Measurements from ENCODE around the gene PITX1.

Gene PITX1

DNA sequence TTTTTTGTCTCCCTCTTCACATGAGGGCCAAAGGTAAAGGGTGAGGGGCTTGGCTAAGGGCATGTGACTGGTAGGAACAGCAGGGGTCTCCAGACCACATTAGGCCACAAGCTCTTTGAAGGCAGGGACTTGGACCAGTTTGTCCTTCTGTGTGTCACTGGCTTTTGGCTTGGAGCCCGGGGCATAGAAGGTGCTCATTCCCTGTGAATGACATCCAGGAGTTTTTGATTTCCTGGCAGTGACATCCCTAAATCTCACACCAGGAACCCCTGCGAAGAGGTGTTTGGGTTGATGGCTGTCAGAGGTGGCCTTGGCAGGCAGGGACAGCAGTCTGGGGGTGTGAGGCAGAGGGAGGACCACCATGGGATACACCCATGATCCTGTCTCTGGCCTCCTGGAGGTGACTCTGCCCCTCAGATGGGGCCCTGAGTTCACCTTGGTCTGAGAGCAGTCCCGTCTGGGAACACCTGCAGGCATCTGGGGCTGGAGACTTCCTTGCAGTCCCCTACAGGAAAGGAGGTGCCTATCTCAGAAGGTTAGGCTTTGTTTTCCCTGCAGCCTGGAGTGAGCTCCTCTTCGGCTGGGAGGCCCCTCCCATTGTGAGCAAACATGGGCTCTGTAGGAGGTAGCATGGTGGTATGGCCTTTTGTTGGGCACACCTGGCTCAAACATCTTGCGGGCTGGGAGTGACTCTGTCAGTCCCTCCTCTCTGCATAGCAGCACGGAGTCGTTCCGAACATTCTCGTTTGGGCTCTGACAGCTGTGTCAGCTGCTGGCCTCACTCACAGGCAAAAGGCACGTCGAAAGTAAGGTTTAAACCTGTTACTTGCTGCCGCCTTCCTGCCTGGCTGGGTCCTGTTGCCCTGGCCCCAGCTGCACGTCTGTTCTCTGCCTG lies 38.6 kb upstream of the PITX1 start:
- TF ChIP-seq FOXP2 (optimal IDR thresholded peaks at IDR 0.05; ENCODE audit: borderline replicate concordance, extremely low read depth, extremely low read length, insufficient read depth) (no peak), POLR2AphosphoS5 (IDR thresholded peaks at IDR 0.05; ENCODE audit: low read depth, low read length) (no peak), SIN3A (IDR thresholded peaks at IDR 0.05; ENCODE audit: borderline replicate concordance, insufficient read depth, low read length) (no peak), TAF1 (IDR thresholded peaks at IDR 0.05; ENCODE audit: borderline replicate concordance, insufficient read depth, low read length) (no peak)
- TF ChIP-seq, protein P1, sequence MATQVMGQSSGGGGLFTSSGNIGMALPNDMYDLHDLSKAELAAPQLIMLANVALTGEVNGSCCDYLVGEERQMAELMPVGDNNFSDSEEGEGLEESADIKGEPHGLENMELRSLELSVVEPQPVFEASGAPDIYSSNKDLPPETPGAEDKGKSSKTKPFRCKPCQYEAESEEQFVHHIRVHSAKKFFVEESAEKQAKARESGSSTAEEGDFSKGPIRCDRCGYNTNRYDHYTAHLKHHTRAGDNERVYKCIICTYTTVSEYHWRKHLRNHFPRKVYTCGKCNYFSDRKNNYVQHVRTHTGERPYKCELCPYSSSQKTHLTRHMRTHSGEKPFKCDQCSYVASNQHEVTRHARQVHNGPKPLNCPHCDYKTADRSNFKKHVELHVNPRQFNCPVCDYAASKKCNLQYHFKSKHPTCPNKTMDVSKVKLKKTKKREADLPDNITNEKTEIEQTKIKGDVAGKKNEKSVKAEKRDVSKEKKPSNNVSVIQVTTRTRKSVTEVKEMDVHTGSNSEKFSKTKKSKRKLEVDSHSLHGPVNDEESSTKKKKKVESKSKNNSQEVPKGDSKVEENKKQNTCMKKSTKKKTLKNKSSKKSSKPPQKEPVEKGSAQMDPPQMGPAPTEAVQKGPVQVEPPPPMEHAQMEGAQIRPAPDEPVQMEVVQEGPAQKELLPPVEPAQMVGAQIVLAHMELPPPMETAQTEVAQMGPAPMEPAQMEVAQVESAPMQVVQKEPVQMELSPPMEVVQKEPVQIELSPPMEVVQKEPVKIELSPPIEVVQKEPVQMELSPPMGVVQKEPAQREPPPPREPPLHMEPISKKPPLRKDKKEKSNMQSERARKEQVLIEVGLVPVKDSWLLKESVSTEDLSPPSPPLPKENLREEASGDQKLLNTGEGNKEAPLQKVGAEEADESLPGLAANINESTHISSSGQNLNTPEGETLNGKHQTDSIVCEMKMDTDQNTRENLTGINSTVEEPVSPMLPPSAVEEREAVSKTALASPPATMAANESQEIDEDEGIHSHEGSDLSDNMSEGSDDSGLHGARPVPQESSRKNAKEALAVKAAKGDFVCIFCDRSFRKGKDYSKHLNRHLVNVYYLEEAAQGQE (IDR thresholded peaks at IDR 0.05; ENCODE audit: insufficient read depth in 1 of 2, low read depth in 2 of 2, low read length in 2 of 2), result no peak

DNA sequence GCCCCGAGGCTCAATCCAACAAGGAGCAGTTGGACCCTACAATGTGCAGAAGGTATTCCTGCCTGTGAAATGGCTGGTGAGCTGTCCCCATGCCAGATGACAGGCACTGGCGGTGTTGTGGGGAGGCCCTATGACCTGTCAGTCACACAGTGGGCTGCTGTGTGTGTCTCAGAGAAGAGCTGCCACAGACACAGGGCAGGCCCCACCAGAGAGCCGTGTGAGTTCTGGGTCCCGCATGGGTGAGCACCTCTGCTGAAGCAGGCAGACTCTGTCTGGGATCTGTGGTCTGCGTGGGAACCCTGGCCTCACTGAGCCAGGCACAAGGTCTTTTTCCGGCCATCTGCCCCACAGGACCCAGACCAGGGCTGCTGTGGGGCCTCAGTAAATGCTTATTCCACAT lies 37.3 kb upstream of the PITX1 start:
- TF ChIP-seq FOXP2 (optimal IDR thresholded peaks at IDR 0.05; ENCODE audit: borderline replicate concordance, extremely low read depth, extremely low read length, insufficient read depth) (no peak), SIN3A (IDR thresholded peaks at IDR 0.05; ENCODE audit: borderline replicate concordance, insufficient read depth, low read length) (no peak), POLR2AphosphoS5 (IDR thresholded peaks at IDR 0.05; ENCODE audit: low read depth, low read length) (no peak), TAF1 (IDR thresholded peaks at IDR 0.05; ENCODE audit: borderline replicate concordance, insufficient read depth, low read length) (no peak)
- TF ChIP-seq, protein P1 (IDR thresholded peaks at IDR 0.05; ENCODE audit: insufficient read depth in 1 of 2, low read depth in 2 of 2, low read length in 2 of 2), result no peak

DNA sequence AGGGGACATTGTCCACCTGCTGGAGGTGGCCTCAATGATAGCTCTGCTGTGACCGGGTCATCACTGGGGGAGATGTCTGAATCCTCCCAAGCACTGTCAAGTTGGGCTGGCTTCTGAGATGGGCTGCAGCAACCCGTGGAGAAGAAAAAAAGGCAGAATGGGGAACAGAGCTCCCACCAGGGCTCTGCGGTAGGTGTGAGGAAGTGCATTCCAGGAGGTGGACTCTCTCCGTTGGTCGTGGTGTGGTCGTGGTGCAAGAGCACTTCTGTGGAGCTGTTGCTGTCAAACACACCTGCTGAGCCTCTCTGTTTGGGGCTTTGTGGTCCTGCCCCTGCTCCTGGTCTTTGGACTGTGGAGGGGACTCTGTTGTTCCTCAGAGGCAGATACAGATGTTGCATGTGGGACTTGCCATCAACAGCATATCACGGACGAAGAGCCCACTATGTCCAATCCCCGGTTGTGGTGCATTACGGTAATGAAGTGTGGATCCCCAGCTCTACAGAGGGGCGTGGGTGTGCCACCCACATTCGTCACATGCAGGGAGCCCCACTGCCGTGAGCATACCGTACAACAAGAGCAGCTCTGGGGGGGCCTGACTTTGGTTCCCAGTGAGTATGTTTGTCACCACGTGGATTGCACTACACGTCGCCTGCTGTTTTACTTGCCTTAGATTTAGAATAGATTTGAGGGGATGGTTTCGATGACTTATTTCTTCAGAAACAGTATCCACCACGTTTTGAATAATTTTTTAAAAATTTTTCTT lies 36.0 kb upstream of the PITX1 start:
- no peak for TF ChIP-seq FOXP2 (optimal IDR thresholded peaks at IDR 0.05; ENCODE audit: borderline replicate concordance, extremely low read depth, extremely low read length, insufficient read depth)
- no peak for TF ChIP-seq SIN3A (IDR thresholded peaks at IDR 0.05; ENCODE audit: borderline replicate concordance, insufficient read depth, low read length)
- TF ChIP-seq TAF1 (IDR thresholded peaks at IDR 0.05; ENCODE audit: borderline replicate concordance, insufficient read depth, low read length), result no peak
- no peak for TF ChIP-seq POLR2AphosphoS5 (IDR thresholded peaks at IDR 0.05; ENCODE audit: low read depth, low read length)
- TF ChIP-seq, protein P1 (IDR thresholded peaks at IDR 0.05; ENCODE audit: insufficient read depth in 1 of 2, low read depth in 2 of 2, low read length in 2 of 2), result no peak

DNA sequence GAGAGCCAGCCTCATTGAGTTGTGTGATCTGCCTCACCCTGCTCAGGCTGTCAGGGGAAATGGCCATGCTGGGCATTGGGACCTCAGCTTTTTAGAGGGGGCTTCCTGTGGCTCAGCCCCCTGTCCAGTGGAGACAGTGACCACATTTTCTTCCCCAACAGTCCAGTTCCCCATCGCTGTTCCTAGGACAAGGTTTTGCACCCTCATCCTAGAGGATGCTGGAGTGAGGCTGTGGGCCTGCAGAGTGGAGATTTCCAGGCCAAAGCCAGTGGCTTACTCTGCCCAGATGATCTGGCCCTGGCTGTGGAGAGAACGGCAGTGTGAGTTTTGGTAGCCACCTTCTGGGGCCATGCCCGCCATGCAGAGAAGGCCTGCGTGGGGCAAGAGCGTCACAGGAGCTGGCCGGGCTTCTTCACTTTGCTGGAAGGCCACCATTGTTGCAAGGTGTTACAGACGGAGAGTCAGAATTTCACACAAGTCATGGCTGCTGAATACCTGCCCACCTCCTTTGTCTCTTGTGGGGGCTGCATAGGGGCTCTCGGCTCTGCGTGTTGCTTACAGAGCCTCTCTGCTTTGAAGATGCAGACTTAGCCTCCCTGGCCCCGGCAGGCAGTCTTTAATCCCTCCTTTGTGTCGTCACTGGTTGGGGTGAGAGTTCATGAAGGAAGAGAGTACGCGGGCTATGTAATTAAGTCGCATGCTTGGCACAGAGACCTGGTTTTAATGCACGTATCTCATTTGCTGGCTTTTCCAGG lies 35.2 kb upstream of the PITX1 start:
- TF ChIP-seq SIN3A (IDR thresholded peaks at IDR 0.05; ENCODE audit: borderline replicate concordance, insufficient read depth, low read length) (no peak), TAF1 (IDR thresholded peaks at IDR 0.05; ENCODE audit: borderline replicate concordance, insufficient read depth, low read length) (no peak), POLR2AphosphoS5 (IDR thresholded peaks at IDR 0.05; ENCODE audit: low read depth, low read length) (no peak), FOXP2 (optimal IDR thresholded peaks at IDR 0.05; ENCODE audit: borderline replicate concordance, extremely low read depth, extremely low read length, insufficient read depth) (no peak)
- TF ChIP-seq, protein P1 (IDR thresholded peaks at IDR 0.05; ENCODE audit: insufficient read depth in 1 of 2, low read depth in 2 of 2, low read length in 2 of 2), result no peak

Measured in PFSK-1 (cell line).